HepG2 (cell line): Measurements from ENCODE around the gene NPBWR2. TPM values are rescaled to one million over a fixed set of nuclear protein-coding genes. Genes with fewer than 3 reads are reported as not detected.

ENCODE experiments used
- ATAC-seq: fragments of 200-7000 bp; cut with Tn5 transposase; 3 replicates; pipeline ENCODE4 v1.9.1; 2020; ENCODE audit warnings: mild to moderate bottlenecking, moderate library complexity
- BruUV-seq: library from RNA; stranded (reverse); fragments of 400-500 nt; replicated peaks from 2 replicates; lab custom pipeline; 2021; lab: Mats Ljungman, UMichigan
- CTCF ChIA-PET: fragments of 300-600 bp; formaldehyde crosslinking; extraction: SDS; loops from one replicate; lab custom pipeline; 2021; ENCODE audit warnings: low total read pairs, inconsistent platforms, low intra/inter-chr PET ratio; lab: Yijun Ruan, JAX
- POLR2A ChIA-PET: fragments of 350-600 bp; sonication (Branson Sonifier 250); formaldehyde crosslinking; loops from one replicate; lab custom pipeline; 2020; ENCODE audit warnings: antibody characterized with exemption, inconsistent platforms; lab: Yijun Ruan, JAX
- DNase-seq: peaks from one replicate; pipeline ENCODE4 v3.0.0-alpha.2; 2015; ENCODE audit warnings: low spot score
- FAIRE-seq: peaks from 3 replicates; lab custom pipeline; 2011; peaks lifted over from hg19 to GRCh38; lab: Jason Lieb, UNC
- H2AFZ ChIP-seq: one replicate; pipeline ENCODE4 v1.6.1; 2011; ENCODE audit warnings: low read length, inconsistent platforms
- H3K27ac ChIP-seq: fragments of 300-600 bp; 3 replicates; pipeline ENCODE4 v1.8.0; 2011; ENCODE audit warnings: mixed run types, mild to moderate bottlenecking, mixed read lengths, low read length, inconsistent platforms; ENCODE audit not compliant: insufficient read depth; ENCODE audit errors: extremely low read length
- H3K27me3 ChIP-seq, 2 experiments: fragments of 200-600 bp in 1 of 2; 2 replicates in 1 of 2; 3 replicates in 1 of 2; pipeline versions ENCODE4 v1.6.0 to v1.8.0; 2011; ENCODE audit warnings: low read length in 2 of 2, mild to moderate bottlenecking in 2 of 2, moderate library complexity in 2 of 2, inconsistent platforms in 1 of 2; ENCODE audit not compliant: insufficient read depth in 2 of 2, control insufficient read depth in 1 of 2
- H3K36me3 ChIP-seq, 2 experiments: fragments of 200-600 bp in 1 of 2; replicated peaks in 1 of 2; 2 replicates in 1 of 2; 3 replicates in 1 of 2; pipeline versions ENCODE4 v1.5.1 to v1.8.0; 2011; ENCODE audit warnings: low read length in 2 of 2, inconsistent platforms in 1 of 2; ENCODE audit not compliant: insufficient read depth in 2 of 2, control insufficient read depth in 1 of 2
- H3K4me1 ChIP-seq: 2 replicates; pipeline ENCODE4 v1.5.1; 2012; ENCODE audit warnings: low read length, inconsistent platforms; ENCODE audit not compliant: insufficient read depth
- H3K4me2 ChIP-seq: 2 replicates; pipeline ENCODE4 v1.6.0; 2011; ENCODE audit warnings: low read depth, low read length, inconsistent platforms
- H3K4me3 ChIP-seq, 3 experiments: fragments of 200-600 bp in 1 of 3; sonication (generic), shearing (Covaris generic) in 1 of 3; replicated peaks in 1 of 3; 2 replicates each; pipeline ENCODE4 v1.5.1; 2011 to 2016; ENCODE audit warnings: low read length in 3 of 3, inconsistent platforms in 2 of 3, low read depth in 2 of 3, mild to moderate bottlenecking in 2 of 3, control low read depth in 1 of 3, mixed read lengths in 1 of 3; ENCODE audit not compliant: insufficient read depth in 1 of 3
- H3K79me2 ChIP-seq: one replicate; pipeline ENCODE4 v1.6.1; 2011; ENCODE audit warnings: low read length, inconsistent platforms; ENCODE audit not compliant: insufficient read depth
- H3K9ac ChIP-seq: 2 replicates; pipeline ENCODE4 v1.6.0; 2011; ENCODE audit warnings: mild to moderate bottlenecking, low read depth, low read length, inconsistent platforms; ENCODE audit not compliant: insufficient read depth
- H3K9me3 ChIP-seq: 2 replicates; pipeline ENCODE4 v1.5.1; 2012; ENCODE audit warnings: mild to moderate bottlenecking, low read length
- H4K20me1 ChIP-seq: 2 replicates; pipeline ENCODE4 v1.6.0; 2011; ENCODE audit warnings: inconsistent platforms, mild to moderate bottlenecking, low read length, moderate library complexity; ENCODE audit not compliant: insufficient read depth
- DNMT1 ChIP-seq: sonication (generic); formaldehyde crosslinking; IDR thresholded peaks from 2 replicates; pipeline ENCODE4 v1.5.1; 2020; ENCODE audit warnings: mild to moderate bottlenecking, missing genetic modification reagents
- ETV5 ChIP-seq: IDR thresholded peaks from 2 replicates; pipeline ENCODE4 v1.6.1; 2018; ENCODE audit warnings: missing biosample characterization, missing genetic modification reagents, inconsistent platforms, borderline replicate concordance
- GZF1 ChIP-seq: sonication (generic); formaldehyde crosslinking; IDR thresholded peaks from 2 replicates; pipeline ENCODE4 v1.5.1; 2020; ENCODE audit warnings: mild to moderate bottlenecking, missing genetic modification reagents
- IKZF1 ChIP-seq: fragments of 450-650 bp; IDR thresholded peaks from 2 replicates; pipeline ENCODE4 v1.7.1; 2016
- MED8 ChIP-seq: sonication (generic); formaldehyde crosslinking; IDR thresholded peaks from 2 replicates; pipeline ENCODE4 v1.8.1; 2023; ENCODE audit warnings: mild to moderate bottlenecking, missing genetic modification reagents; ENCODE audit not compliant: insufficient replicate concordance
- SALL1 ChIP-seq: sonication (generic); formaldehyde crosslinking; IDR thresholded peaks from 2 replicates; pipeline ENCODE4 v1.8.0; 2022; ENCODE audit warnings: mild to moderate bottlenecking, missing genetic modification reagents
- SAP130 ChIP-seq: IDR thresholded peaks from 2 replicates; pipeline ENCODE4 v1.6.1; 2016; ENCODE audit warnings: low read depth
- ZSCAN31 ChIP-seq: sonication (generic); formaldehyde crosslinking; IDR thresholded peaks from 2 replicates; pipeline ENCODE4 v1.5.0; 2020; ENCODE audit warnings: low read depth, mild to moderate bottlenecking, missing genetic modification reagents
- WGBS: methylation state at CpG from one replicate; pipeline ENCODE4 v1.1.6; 2017; ENCODE audit warnings: low lambda C conversion rate; 5-methylcytosine and 5-hydroxymethylcytosine counted together
- in situ Hi-C: cut with HindIII; loops from 2 replicates; pipeline ENCODE4 v1.10.0; 2017; ENCODE audit warnings: low pct_unique_long_range_greater_than_20kb; ENCODE audit not compliant: extremely low pct_ligation_motif_present
- intact Hi-C: fragments of 100-400 bp; cut with micrococcal nuclease; formaldehyde crosslinking; loops from one replicate; pipeline ENCODE4 v1.10.0; 2022; ENCODE audit not compliant: unreplicated experiment
- polyA plus RNA-seq, 8 experiments: library from polyadenylated mRNA; depleted of rRNA in 3 of 8; stranded (reverse) in 7 of 8; unstranded in 1 of 8; fragments of >200 nt; fragmentation: Illumina TruSeq in 4 of 8; extraction: Trizol in 4 of 8; gene quantifications; 2 replicates each; pipeline versions ENCODE4 v1.2.1 to v1.2.3, GENCODE V29; 2011 to 2016; ENCODE audit warnings: low read depth in 4 of 8, missing spikeins in 1 of 8, mixed read lengths in 1 of 8; ENCODE audit not compliant: insufficient read depth in 1 of 8
- total RNA-seq, 5 experiments: library from RNA; depleted of rRNA; stranded (reverse); fragments of >200 nt; fragmentation: Illumina TruSeq; extraction: Trizol; gene quantifications; 2 replicates each; pipeline ENCODE4 v1.2.3, GENCODE V29; 2016; ENCODE audit warnings: low read depth in 1 of 5
- TF ChIP-seq, protein P1 (sequence below), 2 experiments: sonication (generic) in 1 of 2; formaldehyde crosslinking in 1 of 2; IDR thresholded peaks; 2 replicates each; pipeline versions ENCODE4 v1.4.0 to v1.6.1; 2018 to 2020; ENCODE audit warnings: missing genetic modification reagents in 2 of 2, borderline replicate concordance in 1 of 2, low read depth in 1 of 2, mild to moderate bottlenecking in 1 of 2, missing biosample characterization in 1 of 2
- TF ChIP-seq, protein P2 (sequence below): sonication (generic); formaldehyde crosslinking; IDR thresholded peaks from 2 replicates; pipeline ENCODE4 v1.4.0; 2020; ENCODE audit warnings: mild to moderate bottlenecking, missing genetic modification reagents
- TF ChIP-seq, protein P3 (sequence below): sonication (generic); formaldehyde crosslinking; IDR thresholded peaks from 2 replicates; pipeline ENCODE4 v1.4.0; 2020; ENCODE audit warnings: missing genetic modification reagents

Gene NPBWR2
- total and polyA plus RNA-seq, 2 of the 13 experiments (the other 11 are each of a cell fraction or from before 2014, with no cell fraction given) = not detected

DNA sequence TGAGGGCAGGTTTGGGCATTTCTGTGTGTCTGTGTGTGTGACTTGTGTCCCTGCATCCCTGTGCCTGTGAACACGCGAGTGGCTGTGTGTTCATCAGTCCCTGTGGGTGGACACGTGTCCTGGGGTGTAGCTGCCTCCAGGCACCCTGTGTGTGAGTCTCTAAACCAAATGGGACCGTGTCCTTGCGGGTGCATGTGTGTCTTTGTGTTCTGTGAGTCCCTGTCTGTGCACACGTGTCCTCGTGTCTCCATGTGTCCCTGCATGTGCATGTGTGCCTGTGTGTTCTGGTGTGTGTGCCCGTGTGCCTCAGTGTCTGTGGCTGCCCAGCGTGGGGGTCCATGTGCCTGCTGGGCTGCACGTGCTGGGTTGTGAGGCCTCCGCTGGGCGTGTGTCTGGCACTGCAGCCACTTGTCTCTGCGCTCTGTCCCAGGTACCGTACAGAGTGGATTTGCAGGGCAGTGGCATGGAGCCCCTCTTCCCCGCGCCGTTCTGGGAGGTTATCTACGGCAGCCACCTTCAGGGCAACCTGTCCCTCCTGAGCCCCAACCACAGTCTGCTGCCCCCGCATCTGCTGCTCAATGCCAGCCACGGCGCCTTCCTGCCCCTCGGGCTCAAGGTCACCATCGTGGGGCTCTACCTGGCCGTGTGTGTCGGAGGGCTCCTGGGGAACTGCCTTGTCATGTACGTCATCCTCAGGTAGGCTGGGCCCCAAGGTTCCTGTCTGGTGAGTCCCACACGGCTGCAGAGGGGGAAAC is 14.9 kb downstream of the NPBWR2 start:
- Histone ChIP-seq H3K4me2 (0 out of 2 replicates have a peak overlapping the region, but pooled peaks have one; percentile 1), H3K36me3 (no peaks in the 10 kb centered on the region), H3K79me2 (no peaks in the 10 kb centered on the region), H3K27ac (no peak overlapping the region), H3K9ac (no peak overlapping the region), H4K20me1 (no peaks in the 10 kb centered on the region), H3K9me3 (no peaks in the 10 kb centered on the region), H3K27me3 (peaks cover 22 to 42% of the 10 kb centered on the region in 2 experiments; a peak in 4 of 5 replicates), H3K4me1 (peaks cover 11% of the 10 kb centered on the region), H3K4me3 (no peak overlapping the region), H2AFZ (no peak overlapping the region)
- 8% methylated on average over 11 of the region's 27 CpGs for WGBS
- intact Hi-C loops (no loop called here), in situ Hi-C loops (no loop called here)
- ChIA-PET CTCF (no interaction called here), POLR2A (interaction anchor here (1.0 to 1.2 kb wide), 3 partner anchors 9 to 30 kb away, joined by 3 read pairs; partner anchors contain the start of gene TCEA2)
- ATAC-seq (peak; percentile 65), DNase-seq (no peak), FAIRE-seq (no peak)
- no TSS peak for BruUV-seq
- TF ChIP-seq, protein P1, sequence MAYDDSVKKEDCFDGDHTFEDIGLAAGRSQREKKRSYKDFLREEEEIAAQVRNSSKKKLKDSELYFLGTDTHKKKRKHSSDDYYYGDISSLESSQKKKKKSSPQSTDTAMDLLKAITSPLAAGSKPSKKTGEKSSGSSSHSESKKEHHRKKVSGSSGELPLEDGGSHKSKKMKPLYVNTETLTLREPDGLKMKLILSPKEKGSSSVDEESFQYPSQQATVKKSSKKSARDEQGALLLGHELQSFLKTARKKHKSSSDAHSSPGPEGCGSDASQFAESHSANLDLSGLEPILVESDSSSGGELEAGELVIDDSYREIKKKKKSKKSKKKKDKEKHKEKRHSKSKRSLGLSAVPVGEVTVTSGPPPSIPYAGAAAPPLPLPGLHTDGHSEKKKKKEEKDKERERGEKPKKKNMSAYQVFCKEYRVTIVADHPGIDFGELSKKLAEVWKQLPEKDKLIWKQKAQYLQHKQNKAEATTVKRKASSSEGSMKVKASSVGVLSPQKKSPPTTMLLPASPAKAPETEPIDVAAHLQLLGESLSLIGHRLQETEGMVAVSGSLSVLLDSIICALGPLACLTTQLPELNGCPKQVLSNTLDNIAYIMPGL (CRISPR knock-in tag; IDR thresholded peaks at IDR 0.05; ENCODE audit: borderline replicate concordance in 1 of 2, low read depth in 1 of 2) = no peak
- no peak for TF ChIP-seq SAP130 (CRISPR knock-in tag)
- no peak for TF ChIP-seq ZSCAN31 (CRISPR knock-in tag)
- TF ChIP-seq, protein P2, sequence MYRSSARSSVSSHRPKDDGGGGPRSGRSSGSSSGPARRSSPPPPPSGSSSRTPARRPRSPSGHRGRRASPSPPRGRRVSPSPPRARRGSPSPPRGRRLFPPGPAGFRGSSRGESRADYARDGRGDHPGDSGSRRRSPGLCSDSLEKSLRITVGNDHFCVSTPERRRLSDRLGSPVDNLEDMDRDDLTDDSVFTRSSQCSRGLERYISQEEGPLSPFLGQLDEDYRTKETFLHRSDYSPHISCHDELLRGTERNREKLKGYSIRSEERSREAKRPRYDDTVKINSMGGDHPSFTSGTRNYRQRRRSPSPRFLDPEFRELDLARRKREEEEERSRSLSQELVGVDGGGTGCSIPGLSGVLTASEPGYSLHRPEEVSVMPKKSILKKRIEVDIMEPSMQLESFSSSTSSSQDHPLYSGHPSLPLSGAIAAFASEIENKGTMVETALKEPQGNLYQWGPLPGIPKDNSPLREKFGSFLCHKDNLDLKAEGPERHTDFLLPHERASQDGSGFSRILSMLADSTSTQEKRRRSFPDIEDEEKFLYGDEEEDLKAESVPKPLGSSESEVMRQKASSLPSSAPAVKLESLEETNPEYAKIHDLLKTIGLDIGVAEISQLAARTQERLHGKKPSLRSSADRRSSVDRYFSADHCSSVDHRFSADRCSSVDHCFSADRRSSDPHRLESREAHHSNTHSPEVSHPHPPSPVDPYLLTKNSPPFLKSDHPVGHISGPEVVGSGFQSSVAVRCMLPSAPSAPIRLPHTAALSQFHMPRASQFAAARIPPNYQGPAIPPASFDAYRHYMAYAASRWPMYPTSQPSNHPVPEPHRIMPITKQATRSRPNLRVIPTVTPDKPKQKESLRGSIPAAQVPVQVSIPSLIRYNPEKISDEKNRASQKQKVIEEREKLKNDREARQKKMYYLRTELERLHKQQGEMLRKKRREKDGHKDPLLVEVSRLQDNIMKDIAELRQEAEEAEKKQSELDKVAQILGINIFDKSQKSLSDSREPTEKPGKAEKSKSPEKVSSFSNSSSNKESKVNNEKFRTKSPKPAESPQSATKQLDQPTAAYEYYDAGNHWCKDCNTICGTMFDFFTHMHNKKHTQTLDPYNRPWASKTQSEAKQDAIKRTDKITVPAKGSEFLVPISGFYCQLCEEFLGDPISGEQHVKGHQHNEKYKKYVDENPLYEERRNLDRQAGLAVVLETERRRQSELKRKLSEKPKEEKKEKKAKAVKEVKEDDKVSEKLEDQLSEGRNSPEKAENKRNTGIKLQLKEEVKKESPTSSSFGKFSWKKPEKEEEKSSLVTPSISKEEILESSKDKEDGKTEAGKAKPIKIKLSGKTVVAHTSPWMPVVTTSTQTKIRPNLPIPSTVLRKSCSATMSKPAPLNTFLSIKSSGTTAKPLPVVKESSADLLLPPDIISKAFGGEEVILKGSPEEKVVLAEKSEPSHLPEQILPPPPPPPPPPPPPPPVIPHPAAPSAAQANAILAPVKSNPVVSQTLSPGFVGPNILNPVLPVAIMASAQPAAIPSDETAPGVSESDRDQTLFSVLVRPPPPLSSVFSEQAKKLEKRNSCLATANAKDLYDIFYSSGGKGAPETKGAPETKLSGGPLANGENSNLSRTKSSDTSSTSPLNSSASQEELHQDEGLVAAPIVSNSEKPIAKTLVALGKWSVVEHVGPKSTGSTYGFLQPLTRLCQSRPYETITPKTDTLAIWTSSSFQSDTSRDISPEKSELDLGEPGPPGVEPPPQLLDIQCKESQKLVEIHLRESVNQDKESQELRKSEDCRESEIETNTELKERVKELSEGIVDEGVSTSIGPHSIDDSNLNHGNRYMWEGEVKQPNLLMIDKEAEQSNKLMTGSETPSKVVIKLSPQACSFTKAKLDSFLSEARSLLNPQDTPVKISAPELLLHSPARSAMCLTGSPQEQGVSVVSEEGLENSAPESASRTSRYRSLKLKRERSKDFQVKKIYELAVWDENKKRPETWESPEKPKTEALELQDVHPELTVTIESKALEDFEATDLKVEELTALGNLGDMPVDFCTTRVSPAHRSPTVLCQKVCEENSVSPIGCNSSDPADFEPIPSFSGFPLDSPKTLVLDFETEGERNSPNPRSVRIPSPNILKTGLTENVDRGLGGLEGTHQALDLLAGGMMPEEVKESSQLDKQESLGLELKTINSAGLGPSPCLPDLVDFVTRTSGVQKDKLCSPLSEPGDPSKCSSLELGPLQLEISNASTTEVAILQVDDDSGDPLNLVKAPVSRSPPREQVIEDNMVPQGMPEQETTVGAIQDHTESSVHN (CRISPR knock-in tag) = 0 out of 2 replicates have a peak, but pooled peaks have one; percentile 12
- no peak for TF ChIP-seq MED8 (CRISPR knock-in tag)
- TF ChIP-seq, protein P3, sequence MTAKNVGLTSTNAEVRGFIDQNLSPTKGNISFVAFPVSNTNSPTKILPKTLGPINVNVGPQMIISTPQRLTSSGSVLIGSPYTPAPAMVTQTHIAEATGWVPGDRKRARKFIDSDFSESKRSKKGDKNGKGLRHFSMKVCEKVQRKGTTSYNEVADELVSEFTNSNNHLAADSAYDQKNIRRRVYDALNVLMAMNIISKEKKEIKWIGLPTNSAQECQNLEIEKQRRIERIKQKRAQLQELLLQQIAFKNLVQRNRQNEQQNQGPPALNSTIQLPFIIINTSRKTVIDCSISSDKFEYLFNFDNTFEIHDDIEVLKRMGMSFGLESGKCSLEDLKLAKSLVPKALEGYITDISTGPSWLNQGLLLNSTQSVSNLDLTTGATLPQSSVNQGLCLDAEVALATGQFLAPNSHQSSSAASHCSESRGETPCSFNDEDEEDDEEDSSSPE = no peak
- TF ChIP-seq IKZF1 = no peak
- TF ChIP-seq GZF1 = 0 out of 2 replicates have a peak, but pooled peaks have one; percentile 62
- TF ChIP-seq SALL1 = no peak
- 0 out of 2 replicates have a peak, but pooled peaks have one; percentile 28 for TF ChIP-seq DNMT1
- peak; percentile 8; the same call in 1 of the 2 replicates for TF ChIP-seq ETV5
